ENCODE measurements around the gene SOS2.

DNA sequence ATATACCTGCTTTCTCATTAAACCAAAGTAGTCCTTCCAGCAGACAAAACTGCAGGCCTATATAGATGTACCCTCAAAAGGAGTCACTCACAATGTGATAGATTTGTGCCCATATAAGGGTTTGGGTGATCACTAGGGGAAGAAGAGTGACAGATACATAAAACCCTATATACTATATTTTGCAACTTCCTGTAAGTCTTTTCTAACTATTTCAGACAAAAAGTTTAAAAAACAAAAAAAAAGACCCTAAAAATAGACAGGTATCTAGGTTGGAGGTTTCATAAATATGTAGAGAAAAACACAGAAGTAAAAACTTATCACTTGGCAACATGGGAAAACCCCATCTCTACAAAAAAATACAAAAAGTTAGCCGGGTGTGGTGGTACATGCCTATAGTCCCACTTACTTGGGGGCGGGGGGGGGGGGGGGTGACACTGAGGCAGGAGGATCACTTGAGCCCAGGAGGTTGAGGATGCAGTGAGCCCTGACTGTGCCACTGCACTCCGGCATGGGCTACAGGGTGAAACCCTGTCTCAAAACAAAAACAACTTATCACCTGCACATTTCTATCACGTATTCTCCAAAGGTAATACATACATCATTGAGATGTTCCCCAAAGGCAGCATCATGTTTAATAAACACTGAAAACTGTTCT, 117.9 kb downstream of the SOS2 start:
- TF ChIP-seq POLR2A (IDR thresholded peaks at IDR 0.05; ENCODE audit: low read depth, low read length) (no peak), POLR2AphosphoS5 (IDR thresholded peaks at IDR 0.05; ENCODE audit: low read depth, low read length) (no peak), TAF1 (IDR thresholded peaks at IDR 0.05; ENCODE audit: low read depth, low read length) (no peak), SPI1 (IDR thresholded peaks at IDR 0.05; ENCODE audit: low read depth, low read length) (no peak), POU2F2 (IDR thresholded peaks at IDR 0.05; ENCODE audit: low read depth, low read length) (no peak)

All from GM12891 (cell line).